ENCODE measurements around the gene GCNT2.

GRCh38 chr6:10633216-10633615 is 112.1 kb downstream of the GCNT2 start:
- no peak for TF ChIP-seq EZH2 (IDR thresholded peaks at IDR 0.05; ENCODE audit: low read length, missing control alignments)
- no peak for TF ChIP-seq CTCF (conservative IDR thresholded peaks at IDR 0.05 in 1 of 2, IDR thresholded peaks at IDR 0.05 in 1 of 2; ENCODE audit: low read depth in 1 of 2, low read length in 2 of 2)

All from fibroblast of lung (primary cell).